COLO668 (cell line): ENCODE data around the gene PHF12.
"Not testable (repeated sequence)": the region's sequence is repeated elsewhere in the genome, so short reads cannot be mapped to it uniquely, and the experiment has no call there.

Experiments used
- DNase-seq: peaks from one replicate; lab custom pipeline; 2025; ENCODE audit not compliant: unreplicated experiment; lab: John Stamatoyannopoulos, UW

PHF12 gene

DNA sequence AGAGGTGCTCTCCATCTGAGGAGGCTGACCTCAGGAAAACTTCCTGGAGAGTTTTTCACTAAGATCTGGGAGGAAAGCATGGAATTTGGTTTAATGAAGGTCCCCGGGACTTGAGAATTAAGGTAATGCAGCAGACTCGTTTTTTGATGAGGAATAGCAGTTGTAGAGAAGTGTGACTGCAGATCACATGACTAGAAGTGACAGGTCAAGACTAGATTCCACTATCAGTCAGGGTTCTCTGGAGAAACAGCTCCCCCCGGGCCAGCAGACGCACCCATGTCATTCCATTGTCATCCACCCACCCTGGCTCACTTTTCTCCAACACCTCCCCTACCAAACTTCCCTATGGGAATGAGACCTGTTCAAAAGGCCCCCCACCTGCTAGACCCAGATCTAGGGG is 46.5 kb downstream of the PHF12 start:
- no peak for DNase-seq

DNA sequence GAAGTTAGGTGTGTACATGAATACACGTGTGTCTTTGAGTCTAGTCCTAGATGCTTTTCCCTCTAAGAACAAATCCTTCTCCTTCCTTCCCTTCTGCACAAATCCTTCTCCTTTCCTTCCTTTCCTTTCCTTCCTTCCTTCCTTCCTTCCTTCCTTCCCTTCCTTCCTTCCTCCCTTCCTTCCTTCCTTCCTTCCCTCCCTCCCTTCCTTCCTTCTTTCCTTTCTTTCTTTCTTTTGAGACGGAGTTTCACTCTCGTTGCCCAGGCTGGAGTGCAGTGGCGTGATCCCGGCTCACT is 47.8 kb downstream of the PHF12 start:
- DNase-seq, result not testable (repeated sequence)

DNA sequence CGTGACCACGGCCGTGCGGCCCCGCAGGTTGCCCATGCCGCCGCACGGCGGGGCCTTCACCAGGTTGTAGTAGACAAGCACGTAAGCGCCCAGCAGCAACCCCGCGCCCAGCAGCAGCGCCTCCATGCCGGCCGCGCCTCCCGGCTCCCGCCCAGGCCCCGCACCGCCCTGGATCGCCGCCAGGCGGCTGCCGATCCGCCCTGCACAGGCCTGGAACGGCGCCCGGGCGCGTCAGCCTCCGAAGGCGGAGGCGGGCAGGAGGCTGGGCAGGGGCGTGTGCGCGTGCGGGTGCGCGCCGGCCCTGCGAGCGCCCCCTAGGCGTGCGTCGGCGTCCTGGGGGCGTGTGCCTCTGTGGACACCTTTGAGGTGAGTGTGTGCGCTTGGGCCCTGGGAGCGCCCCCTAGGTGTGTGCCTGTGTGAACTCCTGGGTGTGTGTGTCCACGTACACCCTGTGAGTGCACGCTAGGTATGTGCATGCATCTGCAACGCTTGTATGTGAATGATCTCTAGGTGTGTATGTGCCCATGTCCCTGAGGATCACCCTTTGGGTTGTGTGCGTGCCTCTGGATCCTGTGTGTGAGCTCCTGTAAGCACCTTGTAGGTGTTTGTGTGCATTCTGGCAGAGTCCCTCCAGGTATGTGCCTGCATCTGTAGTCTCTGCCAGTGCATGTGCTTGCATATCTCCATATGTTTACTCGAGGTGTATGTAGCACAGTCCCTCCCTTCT is 48.3 kb downstream of the PHF12 start, which contains the start of gene DHRS13:
Gene DHRS13, minus strand, starts transcription at position 261 of the 727 bp plus-strand sequence. Its CDS starts 135 bp downstream, at position 126.
- DNase-seq, result peak; percentile 95

DNA sequence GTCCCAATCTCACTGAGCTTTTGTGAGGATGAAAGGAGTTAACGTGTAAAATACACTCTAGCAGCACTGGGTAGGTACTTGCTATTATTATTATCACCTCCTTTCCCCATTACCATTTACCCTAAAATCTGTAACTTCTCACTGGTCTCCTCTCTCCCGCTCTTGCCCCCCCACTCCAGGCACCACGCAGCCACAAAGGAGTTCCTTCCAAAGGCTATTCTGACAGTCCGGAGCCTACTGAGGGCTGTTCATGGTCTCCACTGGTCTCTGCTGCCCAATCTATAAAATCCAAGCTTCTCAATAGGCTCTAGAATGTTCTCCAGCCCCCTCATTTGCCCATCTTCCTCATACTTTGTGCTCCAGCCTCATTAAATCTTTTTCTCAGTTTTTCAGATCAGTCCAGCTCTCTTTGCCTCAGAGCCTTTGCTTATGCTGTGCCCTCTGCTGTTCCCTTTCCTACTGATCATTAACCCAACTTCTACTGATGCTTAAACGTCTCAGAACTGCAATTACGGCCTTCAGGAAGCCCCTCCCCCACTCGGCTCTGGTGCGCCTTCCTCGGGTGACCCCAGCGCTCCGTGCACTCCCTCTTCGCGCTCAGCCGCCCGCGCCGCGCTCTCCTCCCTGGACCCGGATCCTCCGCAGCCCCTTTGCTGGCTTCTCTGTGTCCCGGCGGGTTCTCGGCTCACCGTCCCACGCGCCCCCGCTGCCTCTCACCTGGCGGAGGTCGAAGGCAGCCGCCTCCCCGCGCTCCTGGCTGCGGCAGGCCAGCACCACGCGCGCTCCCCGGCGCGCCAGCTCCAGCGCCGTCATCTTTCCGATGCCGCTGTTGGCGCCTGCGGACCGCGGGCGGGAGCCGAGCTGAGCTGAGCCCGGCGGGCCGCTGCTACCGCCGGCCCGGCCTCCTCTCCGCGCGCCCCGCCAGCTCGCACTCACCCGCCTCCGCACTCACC is 49.2 kb downstream of the PHF12 start:
- peak; percentile 66 for DNase-seq

DNA sequence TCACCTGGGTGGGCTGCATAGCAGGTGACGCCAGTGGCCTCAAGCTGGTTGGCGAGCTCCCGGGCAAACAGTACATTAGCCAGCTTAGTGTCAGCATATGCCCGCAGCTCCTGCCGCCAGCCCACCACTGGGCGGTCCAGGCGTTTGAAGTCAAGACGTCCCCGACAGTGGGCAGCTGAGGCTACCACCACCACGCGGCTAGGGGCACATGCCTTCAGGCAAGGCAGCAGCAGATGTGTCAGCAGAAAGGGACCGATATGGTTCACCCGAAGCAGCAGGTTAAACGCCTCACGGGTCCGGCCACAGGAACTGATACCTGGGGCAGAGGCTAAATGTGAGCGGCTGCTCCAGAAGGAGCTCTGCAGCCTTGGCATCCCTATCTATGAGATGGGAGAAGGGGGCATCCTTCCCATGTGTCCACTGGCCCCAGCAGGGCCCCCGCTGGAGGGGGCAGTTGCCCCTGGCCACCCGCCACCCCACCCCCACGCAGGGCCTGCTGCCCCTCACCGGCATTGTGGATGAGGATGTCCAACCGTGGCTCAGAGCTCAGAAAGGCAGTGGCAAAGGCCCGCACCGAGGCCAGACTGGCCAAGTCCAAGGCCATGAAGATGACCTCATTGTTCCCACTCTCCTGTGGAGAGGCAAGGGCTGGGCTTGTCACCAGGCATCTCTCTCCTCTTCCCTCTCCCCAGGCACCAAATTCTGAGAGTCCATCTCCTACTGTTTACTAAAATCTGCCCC is 50.2 kb downstream of the PHF12 start:
- no peak for DNase-seq

DNA sequence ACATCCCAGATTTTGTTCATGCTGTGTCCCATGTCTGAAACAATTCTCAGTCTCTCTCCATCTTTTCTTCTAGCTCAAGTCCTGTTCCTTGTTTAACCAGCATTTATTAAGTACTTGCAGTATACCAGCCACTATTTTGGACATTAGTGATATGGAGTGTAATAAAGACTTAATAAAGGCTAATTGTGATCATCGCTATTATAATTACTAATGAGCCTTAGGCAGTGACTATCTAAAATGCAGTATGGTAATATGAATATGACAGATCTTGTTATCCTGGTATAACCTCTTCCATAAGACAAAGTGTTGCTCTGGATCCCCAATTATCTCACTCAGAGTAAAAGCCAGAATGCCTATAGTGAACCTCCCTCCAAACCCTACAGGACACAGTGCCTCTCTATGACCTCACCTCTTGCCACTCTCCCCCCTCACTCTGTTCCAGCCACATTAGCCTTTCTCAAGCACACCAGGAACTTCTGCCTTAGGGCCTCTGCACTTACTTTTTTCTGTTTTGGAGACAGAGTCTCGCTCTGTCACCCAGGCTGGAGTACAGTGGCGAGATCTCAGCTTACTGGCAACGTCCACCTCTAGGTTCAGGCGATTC is 52.0 kb downstream of the PHF12 start:
- DNase-seq, result no peak

DNA sequence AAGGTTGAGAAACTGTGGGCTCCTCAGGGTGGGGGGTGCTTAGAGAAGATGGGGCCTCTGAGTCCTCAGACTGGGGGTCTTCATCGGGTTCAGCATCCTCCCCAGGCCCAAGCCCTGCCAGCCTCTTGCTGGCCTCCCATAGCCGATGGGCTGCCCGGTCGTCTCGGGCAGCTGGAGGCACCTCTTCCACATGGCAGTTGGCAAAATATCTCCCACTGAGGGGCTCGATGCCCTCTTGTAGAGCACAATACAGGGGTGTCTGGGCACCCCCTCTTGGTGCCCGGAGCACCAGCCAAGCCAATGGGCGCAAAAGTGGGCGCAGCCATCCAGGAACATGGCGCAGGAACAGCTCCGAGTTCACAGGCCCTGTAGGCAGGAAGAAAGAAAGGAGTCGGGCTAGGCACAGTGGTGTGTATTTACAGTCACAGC is 52.8 kb downstream of the PHF12 start:
- DNase-seq, result no peak

DNA sequence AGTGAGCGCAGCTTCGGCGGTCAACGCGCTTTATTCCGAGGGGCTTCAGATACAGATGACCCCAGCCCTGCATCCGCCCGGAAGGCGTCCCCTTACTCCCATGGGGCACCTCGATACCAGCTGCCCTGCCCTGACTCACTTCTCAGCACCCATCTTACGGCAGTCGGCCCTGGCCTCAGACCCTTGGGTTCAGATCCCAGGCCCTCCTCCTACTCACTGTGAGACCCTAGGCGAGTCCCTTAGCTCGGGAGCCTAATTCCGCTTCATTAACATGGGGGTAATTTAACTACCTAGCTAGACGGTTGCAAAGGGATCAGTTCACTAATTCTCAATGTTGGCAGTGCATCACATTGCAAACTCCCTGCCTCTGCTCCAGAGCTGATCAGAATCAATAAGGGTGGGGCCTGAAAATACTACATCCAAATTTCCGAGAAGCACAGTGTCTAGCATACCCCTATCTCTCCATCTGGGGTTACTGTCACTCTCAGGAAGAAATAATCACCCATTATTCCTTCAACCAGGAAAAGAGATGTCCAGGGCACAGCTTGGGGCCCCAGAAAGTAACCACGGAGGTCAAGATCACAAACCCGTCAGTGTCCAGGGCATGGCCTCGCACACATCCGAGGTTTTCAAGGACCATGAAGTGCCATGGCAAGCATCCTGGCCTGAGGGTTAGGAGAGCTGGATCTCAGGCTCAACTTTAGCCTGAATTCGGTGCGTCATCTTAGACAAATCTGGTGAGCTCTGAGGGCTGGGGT is 53.4 kb downstream of the PHF12 start:
- DNase-seq, result no peak

DNA sequence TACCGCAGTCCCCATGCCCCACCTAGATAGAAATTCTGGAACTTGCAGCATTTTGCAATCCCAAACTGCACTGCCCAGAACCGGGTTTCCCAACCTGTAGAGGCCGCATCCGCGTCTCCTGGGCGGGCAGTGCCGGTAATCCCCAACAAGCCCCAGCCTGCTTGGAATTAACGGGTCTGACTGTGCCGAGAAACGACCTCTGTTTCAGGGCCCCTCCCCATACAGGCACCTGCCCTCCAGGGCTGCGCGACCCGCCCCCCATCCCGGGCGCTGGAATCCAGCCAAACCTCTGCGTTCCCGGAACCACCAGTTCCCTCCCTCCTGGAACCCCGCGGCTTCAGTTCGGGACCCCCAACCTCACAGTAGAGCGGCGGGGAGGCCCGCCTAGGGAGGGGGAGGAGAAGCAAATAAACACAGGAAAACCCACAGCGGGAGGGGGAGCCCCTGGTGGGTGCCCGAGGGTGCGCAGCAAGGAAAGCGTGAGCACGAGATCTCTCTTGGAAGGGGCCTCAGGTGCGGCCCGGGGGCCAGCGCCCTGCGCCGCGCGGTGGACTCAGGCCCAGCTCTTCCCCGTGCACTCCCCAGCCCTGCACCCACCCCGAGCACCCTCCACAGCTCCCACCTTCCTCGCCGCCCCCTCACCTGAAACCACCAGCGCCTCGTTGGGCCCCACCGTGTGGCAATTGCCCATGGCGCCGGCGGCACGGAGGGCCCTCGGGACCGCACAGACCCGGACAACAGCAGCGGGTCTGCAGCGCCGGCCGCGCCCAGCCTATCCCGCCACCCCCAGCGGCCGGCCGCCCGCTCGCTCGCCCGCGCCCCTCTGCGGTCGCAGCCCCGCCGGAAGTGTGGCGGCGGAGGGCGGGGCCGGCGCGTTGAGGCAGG is 54.2 kb downstream of the PHF12 start, which contains the start of gene FLOT2:
Gene FLOT2, minus strand, starts transcription at position 850 of the 885 bp plus-strand sequence. Its CDS starts 159 bp downstream, at position 691.
- DNase-seq, result peak; percentile 60

DNA sequence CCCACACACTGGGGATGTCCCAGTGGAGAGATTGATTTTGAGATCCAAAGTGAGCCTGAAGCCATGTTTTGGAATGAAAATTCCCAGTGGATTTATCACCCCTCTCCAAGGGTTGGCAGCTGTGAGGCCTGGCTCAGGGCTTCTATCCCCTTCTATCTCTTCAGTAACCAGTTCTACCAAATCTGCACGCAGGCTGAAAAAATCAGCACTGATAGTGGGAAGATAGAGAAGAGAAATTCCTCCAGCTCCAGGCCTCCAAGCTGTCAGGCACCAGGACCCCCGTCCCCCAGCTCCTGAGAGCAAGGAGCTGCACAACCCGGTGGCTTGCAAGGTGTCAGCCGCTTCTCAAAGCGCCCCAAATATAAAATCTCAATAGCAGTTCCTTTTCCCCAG is 54.8 kb downstream of the PHF12 start:
- no peak for DNase-seq

DNA sequence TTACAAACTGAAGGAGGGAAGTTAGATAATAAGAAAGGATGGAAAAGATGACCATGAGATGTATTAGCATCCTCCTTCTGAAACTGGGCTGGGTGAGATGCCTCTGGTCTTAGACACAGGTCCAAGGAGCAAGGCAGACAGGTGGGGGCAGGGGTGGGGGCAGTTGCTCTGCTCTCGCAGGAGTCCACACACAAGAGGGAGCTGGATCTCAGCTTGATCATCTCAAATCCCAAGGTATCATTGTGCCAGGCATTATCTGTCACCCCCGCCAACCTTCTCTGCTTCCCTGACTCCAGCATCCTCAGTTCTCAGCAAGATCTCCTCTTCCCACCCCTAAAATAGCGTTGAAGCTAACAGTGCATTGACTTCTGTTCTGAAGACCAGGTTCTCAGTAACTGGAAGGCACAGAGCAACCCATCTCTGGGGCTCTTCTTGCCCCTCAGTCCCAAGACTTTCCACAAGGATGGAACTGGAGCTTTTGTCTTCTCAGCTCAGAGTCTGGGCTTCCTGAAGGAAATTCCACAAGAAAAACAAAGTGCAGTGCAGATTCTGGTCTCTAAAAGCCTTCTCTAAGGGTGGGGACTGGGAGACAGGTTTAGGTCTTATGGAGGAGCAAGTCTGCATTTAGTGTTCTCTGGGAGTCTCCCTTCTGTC is 55.4 kb downstream of the PHF12 start:
- DNase-seq, result no peak

DNA sequence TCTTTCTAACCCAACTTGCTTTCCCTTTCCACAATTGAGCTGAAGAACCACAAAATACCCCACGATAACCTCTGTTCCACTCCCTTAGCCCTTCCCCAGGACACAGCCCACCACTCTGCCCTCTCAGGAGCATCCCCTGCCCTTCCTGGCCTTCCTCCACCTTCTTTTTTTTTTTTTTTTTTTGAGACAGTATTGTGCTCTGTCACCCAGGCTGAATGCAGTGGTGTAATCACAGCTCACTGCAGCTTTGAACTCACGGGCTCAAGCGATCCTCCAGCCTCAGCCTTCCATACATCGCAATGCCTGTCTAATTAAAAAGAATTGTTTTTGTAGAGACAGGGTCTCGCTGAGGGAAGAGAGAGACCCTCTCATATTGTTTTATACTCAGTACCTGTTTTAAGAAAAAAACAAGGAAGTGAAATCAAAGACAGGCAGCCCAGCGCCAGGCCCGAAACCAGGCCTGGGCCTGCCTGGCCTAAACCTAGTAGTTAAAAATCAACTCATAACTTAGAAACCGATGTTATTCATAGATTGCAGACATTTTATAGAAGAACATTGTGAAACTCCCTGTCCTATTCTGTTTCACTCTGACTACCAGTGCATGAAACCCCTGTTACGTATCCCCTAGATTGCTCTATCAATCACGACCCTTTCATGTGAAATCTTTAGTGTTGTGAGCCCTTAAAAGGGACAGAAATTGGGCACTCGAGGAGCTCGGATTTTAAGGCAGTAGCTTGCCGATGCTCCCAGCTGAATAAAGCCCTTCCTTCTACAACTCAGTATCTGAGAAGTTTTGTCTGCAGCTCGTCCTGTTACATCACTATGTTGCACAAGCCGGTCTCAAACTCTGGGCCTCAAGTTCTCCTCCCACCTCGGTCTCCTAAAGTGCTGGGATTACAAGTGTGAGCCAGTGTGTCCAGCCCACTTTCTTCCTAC is 57.8 kb downstream of the PHF12 start:
- not testable (repeated sequence) for DNase-seq

DNA sequence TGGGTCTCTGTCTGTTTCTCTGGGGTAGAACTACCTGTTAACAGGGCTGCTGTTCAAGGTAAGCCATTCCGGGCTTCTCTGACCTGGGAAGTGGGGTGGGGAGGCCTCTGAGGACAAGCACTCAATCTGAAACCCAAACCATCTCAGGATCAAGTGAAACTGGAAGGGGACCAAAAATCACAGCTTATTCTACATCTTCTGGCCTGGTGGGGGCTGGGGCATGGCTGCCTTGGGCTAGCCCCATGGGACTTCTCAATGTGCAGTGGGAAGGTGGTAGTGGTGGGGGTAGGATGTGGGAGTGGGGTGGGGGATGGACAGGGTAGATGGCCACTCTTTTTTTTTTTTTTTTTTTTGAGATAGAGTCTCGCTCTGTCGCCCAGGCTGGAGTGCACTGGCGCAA is 59.3 kb downstream of the PHF12 start:
- no peak for DNase-seq

DNA sequence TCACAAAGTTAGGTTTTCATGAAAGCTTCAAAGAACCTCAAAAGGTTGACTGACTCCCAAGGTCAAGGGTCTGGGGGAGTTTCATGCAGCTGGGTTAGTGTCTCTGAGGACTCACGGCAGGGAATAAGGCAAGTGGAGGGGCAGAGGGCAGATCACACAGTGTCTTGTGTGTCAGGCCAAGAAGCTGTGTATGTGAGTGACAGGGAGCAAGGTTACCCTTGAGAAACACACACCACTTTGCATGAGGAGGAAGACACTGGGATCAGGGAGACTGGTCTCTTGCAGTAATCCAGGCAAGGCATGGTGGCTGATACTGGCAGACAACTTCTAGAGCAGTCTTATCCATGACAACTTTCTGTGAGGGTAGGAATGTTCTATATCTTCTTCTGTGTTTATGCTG is 60.1 kb downstream of the PHF12 start:
- no peak for DNase-seq

DNA sequence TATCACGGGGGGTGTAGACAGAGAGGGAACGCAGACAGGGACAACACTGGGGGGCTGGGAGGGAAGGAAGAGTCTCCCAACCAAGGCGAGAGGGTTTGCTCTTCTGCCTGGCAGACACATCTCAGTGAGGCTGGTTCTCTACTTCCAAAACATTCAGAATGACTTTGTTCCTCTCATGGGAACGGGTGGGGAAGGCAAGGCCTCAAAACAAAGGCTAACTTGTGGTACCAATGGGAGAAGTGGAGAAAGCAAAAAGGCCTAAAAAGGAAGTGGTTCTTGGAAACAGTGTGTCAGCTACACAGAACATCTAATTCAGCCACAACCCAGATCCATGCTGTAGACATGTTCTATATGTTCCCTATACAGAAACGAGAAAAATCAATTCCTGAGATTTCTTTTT is 61.3 kb downstream of the PHF12 start:
- no peak for DNase-seq

DNA sequence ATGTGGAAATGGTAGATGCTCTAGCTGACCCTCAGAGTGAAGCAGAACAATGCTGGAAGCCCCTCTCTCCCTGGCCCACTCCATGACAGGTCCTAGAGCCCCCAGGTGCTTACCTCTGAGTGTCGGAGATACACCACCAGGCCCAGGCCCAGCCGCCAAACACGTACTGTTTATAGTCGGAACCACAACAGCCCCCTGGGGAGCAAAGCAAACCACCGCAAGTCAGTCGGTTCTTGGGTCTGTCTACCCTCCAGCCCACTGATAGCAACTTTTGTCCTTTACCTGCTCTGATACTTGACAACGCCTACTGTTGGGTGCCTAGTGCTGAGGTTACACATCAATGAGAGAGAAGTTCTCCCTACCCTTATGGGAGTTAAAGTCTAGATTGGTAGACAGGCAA is 62.5 kb downstream of the PHF12 start:
- no peak for DNase-seq

DNA sequence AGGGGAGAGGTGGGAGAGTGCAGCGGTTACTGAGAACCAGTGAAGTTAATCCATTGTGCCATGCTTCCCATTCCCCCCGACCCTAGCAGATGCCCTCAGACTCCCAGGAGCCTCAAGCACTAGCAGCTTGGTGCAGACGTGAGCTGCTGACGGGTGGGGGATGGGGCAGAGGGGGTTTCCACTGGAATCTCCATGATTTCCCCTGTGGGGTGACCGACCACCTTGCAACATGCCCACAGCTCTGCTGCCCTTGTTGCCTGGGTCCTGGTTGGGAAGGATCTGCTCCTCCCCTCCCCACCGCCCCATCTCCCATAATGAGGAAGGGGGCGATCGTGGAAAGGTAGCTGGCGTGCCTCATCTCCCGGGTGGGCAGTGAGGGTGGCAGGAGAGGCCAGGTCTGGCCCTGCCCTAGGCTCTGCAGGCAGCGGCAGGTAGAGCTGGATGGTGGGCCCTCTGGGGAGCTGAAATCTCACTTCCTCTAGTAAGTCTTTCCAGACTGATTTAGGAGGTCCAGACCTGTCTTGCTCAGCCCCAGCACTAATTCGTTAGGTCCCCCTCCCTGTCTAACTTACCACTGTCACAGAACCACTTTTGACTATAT is 63.3 kb downstream of the PHF12 start:
- no peak for DNase-seq
